Panc1 (cell line): Measurements from ENCODE around the gene BTNL8. TPM values are rescaled to one million over a fixed set of nuclear protein-coding genes. Genes with fewer than 3 reads are reported as not detected.
"Not testable (repeated sequence)": the region's sequence is repeated elsewhere in the genome, so short reads cannot be mapped to it uniquely, and the experiment has no call there.

ENCODE experiments used
- ATAC-seq: fragments of 200-7000 bp; cut with Tn5 transposase; 2 replicates; pipeline ENCODE4 v1.9.1; 2020; ENCODE audit warnings: mild to moderate bottlenecking, moderate library complexity
- BruUV-seq: library from RNA; stranded (reverse); fragments of 400-500 nt; replicated peaks from 2 replicates; lab custom pipeline; 2021; lab: Mats Ljungman, UMichigan
- CTCF ChIA-PET: fragments of 300-600 bp; sonication (Branson Sonifier 250); formaldehyde crosslinking; loops from one replicate; lab custom pipeline; 2022; ENCODE audit warnings: antibody characterized with exemption; lab: Charles Lee
- POLR2A ChIA-PET: fragments of 300-600 bp; sonication (Branson Sonifier 250); formaldehyde crosslinking; loops from one replicate; lab custom pipeline; 2022; ENCODE audit warnings: antibody characterized with exemption; lab: Charles Lee
- DNase-seq: peaks from one replicate; pipeline ENCODE4 v3.0.0-alpha.2; 2010; ENCODE audit warnings: low read depth, low spot score
- H3K27ac ChIP-seq: 2 replicates; pipeline ENCODE4 v1.5.1; 2011; ENCODE audit warnings: mild to moderate bottlenecking, low read length, inconsistent platforms
- H3K27me3 ChIP-seq: fragments of 200-500 bp; sonication (Bioruptor generic); 2 replicates; pipeline ENCODE4 v1.6.0; 2014; ENCODE audit warnings: low read length, inconsistent platforms; ENCODE audit not compliant: control insufficient read depth, insufficient read depth
- H3K36me3 ChIP-seq: fragments of 200-500 bp; sonication (Bioruptor generic); 2 replicates; pipeline ENCODE4 v1.5.1; 2014; ENCODE audit warnings: inconsistent platforms, mild to moderate bottlenecking, low read length, moderate library complexity; ENCODE audit not compliant: control insufficient read depth, insufficient read depth
- H3K4me1 ChIP-seq: 2 replicates; pipeline ENCODE4 v1.5.1; 2011; ENCODE audit warnings: inconsistent platforms, mild to moderate bottlenecking, low read length, moderate library complexity; ENCODE audit not compliant: control insufficient read depth, insufficient read depth
- H3K4me3 ChIP-seq, 2 experiments: 2 replicates each; pipeline ENCODE4 v1.5.1; 2011 to 2012; ENCODE audit warnings: low read depth in 2 of 2, low read length in 2 of 2, mild to moderate bottlenecking in 2 of 2, inconsistent platforms in 1 of 2, moderate library complexity in 1 of 2
- H3K9me3 ChIP-seq: fragments of 200-500 bp; sonication (Bioruptor generic); 2 replicates; pipeline ENCODE4 v1.5.1; 2014; ENCODE audit warnings: low read depth, mild to moderate bottlenecking, inconsistent platforms, low read length, moderate library complexity; ENCODE audit not compliant: control insufficient read depth, insufficient read depth
- POLR2AphosphoS5 ChIP-seq: IDR thresholded peaks from 2 replicates; pipeline ENCODE4 v1.6.1; 2012; ENCODE audit warnings: mild to moderate bottlenecking, low read depth, low read length, moderate library complexity
- SIN3A ChIP-seq: IDR thresholded peaks from 2 replicates; pipeline ENCODE4 v1.6.1; 2012; ENCODE audit warnings: low read depth, mild to moderate bottlenecking, low read length, moderate library complexity, borderline replicate concordance; ENCODE audit not compliant: insufficient read depth
- TCF7L2 ChIP-seq: IDR thresholded peaks from 2 replicates; pipeline ENCODE4 v1.6.1; 2011; ENCODE audit warnings: mild to moderate bottlenecking, low read depth, low read length, inconsistent platforms
- in situ Hi-C: cut with HindIII; loops from 2 replicates; pipeline ENCODE4 v1.10.0; 2016; ENCODE audit warnings: low sequenced_read_pairs, low pct_unique_long_range_greater_than_20kb
- intact Hi-C: fragments of 100-400 bp; cut with micrococcal nuclease; formaldehyde crosslinking; loops from one replicate; pipeline ENCODE4 v1.10.0; 2022; ENCODE audit not compliant: unreplicated experiment
- total RNA-seq: library from RNA; stranded (reverse); gene quantifications from one replicate; pipeline ENCODE4 v1.2.1, GENCODE V29; 2021; ENCODE audit not compliant: unreplicated experiment
- TF ChIP-seq, protein P1 (sequence below): fragments of 450-650 bp; IDR thresholded peaks from 2 replicates; pipeline ENCODE4 v1.5.1; 2017; ENCODE audit warnings: mild to moderate bottlenecking
- TF ChIP-seq, protein P2 (sequence below), 2 experiments: IDR thresholded peaks; 2 replicates each; pipeline ENCODE4 v1.6.1; 2011 to 2012; ENCODE audit warnings: low read depth in 2 of 2, control low read depth in 1 of 2, low read length in 1 of 2, mild to moderate bottlenecking in 1 of 2, moderate library complexity in 1 of 2; ENCODE audit not compliant: insufficient read depth in 1 of 2

BTNL8 gene
- total RNA-seq, 1 experiment from 2014 or later, result not detected

DNA sequence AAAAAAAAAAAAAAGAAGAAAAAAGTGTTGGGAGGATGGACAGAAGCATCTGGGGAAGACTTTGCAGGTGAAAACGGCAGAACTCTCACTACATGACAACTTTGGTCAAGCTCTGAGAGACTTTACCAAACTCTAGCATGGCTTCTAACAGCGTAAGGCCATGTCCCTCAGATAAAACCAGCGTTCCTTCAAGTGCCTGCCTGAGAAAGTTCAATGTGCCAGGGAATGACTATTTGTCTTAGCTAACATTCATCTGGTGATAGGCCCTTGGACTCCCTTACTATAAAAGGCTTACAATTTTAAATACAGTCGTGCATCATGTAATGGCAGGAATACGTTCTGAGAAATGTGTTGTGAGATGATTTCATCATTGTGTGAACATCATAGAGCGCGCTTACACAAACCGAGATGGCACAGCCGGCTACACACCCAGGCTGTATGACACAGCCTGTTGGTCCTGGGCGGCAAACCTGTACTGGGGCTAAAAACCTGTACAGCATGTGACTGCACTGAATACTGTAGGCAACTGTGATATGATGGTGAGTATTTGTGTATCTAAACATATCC is 23.0 kb upstream of the BTNL8 start:
- TF ChIP-seq SIN3A (no peak), TCF7L2 (no peak), POLR2AphosphoS5 (no peak)
- TF ChIP-seq, protein P1, sequence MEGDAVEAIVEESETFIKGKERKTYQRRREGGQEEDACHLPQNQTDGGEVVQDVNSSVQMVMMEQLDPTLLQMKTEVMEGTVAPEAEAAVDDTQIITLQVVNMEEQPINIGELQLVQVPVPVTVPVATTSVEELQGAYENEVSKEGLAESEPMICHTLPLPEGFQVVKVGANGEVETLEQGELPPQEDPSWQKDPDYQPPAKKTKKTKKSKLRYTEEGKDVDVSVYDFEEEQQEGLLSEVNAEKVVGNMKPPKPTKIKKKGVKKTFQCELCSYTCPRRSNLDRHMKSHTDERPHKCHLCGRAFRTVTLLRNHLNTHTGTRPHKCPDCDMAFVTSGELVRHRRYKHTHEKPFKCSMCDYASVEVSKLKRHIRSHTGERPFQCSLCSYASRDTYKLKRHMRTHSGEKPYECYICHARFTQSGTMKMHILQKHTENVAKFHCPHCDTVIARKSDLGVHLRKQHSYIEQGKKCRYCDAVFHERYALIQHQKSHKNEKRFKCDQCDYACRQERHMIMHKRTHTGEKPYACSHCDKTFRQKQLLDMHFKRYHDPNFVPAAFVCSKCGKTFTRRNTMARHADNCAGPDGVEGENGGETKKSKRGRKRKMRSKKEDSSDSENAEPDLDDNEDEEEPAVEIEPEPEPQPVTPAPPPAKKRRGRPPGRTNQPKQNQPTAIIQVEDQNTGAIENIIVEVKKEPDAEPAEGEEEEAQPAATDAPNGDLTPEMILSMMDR, result no peak
- TF ChIP-seq, protein P2, sequence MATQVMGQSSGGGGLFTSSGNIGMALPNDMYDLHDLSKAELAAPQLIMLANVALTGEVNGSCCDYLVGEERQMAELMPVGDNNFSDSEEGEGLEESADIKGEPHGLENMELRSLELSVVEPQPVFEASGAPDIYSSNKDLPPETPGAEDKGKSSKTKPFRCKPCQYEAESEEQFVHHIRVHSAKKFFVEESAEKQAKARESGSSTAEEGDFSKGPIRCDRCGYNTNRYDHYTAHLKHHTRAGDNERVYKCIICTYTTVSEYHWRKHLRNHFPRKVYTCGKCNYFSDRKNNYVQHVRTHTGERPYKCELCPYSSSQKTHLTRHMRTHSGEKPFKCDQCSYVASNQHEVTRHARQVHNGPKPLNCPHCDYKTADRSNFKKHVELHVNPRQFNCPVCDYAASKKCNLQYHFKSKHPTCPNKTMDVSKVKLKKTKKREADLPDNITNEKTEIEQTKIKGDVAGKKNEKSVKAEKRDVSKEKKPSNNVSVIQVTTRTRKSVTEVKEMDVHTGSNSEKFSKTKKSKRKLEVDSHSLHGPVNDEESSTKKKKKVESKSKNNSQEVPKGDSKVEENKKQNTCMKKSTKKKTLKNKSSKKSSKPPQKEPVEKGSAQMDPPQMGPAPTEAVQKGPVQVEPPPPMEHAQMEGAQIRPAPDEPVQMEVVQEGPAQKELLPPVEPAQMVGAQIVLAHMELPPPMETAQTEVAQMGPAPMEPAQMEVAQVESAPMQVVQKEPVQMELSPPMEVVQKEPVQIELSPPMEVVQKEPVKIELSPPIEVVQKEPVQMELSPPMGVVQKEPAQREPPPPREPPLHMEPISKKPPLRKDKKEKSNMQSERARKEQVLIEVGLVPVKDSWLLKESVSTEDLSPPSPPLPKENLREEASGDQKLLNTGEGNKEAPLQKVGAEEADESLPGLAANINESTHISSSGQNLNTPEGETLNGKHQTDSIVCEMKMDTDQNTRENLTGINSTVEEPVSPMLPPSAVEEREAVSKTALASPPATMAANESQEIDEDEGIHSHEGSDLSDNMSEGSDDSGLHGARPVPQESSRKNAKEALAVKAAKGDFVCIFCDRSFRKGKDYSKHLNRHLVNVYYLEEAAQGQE (IDR thresholded peaks at IDR 0.05; ENCODE audit: insufficient read depth in 1 of 2, low read depth in 2 of 2, low read length in 1 of 2), result no peak
- intact Hi-C loops (no loop called here), in situ Hi-C loops (no loop called here)
- POLR2A ChIA-PET, result no interaction called here
- H3K4me3 ChIP-seq, result no peak overlapping the region
- no peak overlapping the region for H3K27ac ChIP-seq
- no TSS peak for BruUV-seq
- ATAC-seq, result peak; percentile 31; the same call in 1 of the 2 replicates
- no peaks in the 10 kb centered on the region for H3K27me3 ChIP-seq
- H3K4me1 ChIP-seq, result no peaks in the 10 kb centered on the region
- CTCF ChIA-PET, result interaction anchor here (0.6 kb wide), 1 partner anchor 289 kb away, joined by 3 read pairs; no protein-coding TSS in a partner anchor
- no peaks in the 10 kb centered on the region for H3K36me3 ChIP-seq
- H3K9me3 ChIP-seq, result no peaks in the 10 kb centered on the region
- DNase-seq, result no peak

DNA sequence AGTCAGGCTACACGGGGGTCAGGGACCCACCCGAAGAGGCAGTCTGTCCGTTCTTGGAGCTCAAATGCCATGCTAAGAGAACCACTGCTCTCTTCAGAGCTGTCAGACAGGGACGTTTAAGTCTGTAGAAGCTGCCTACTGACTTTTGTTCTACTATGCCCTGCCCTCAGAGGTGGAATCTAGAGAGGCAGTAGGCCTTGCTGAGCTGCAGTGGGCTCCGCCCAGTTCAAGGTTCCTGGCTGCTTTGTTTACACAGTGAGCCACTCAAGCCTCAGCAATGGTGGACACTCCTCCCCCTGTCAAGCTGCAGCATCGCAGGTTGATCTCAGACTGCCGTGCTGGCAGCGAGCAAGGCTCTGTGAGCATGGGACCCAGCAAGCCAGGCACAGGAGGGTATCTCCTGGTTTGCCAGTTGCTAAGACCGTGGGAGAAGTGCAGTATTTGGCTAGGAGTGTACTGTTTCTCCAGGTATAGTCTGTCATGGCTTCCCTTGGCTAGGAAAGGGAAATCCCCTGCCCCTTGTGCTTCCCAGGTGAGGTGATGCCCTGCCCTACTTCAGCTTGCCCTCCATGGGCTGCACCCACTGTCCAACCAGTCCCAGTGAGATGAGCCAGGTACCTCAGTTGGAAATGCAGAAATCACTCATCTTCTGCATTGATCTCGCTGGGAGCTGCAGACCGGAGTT is 13.0 kb upstream of the BTNL8 start:
- H3K27me3 ChIP-seq, H3K9me3 ChIP-seq, H3K36me3 ChIP-seq, DNase-seq, H3K4me3 ChIP-seq, H3K4me1 ChIP-seq, BruUV-seq, CTCF ChIA-PET, intact Hi-C loops, in situ Hi-C loops, ATAC-seq, H3K27ac ChIP-seq, POLR2A ChIA-PET: not testable (repeated sequence)

DNA sequence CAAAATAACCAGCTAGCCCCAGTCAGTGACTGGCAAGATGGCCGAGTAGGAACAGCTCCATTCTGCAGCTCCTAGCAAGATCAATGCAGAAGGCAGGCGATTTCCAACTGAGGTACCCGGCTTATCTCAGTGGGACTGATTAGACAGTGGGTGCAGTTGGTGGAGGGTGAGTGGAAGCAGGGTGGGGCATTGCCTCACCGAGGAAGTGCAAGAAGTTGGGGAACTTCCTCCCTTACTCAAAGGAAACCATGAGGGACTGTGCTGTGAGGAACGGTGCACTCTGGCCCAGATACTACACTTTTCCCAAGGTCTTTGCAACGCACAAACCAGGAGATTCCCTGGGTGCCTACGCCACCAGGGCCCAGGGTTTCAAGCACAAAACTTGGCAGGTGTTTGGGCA is 9.6 kb upstream of the BTNL8 start:
- no peak overlapping the region for H3K4me3 ChIP-seq
- TF ChIP-seq SIN3A, result no peak
- TF ChIP-seq, protein P1, result no peak
- TF ChIP-seq, protein P2 (IDR thresholded peaks at IDR 0.05; ENCODE audit: insufficient read depth in 1 of 2, low read depth in 2 of 2, low read length in 1 of 2), result no peak
- TF ChIP-seq POLR2AphosphoS5, result no peak
- no peak for TF ChIP-seq TCF7L2
- CTCF ChIA-PET, result no interaction called here
- no TSS peak for BruUV-seq
- POLR2A ChIA-PET, result no interaction called here
- H3K4me1 ChIP-seq, result no peaks in the 10 kb centered on the region
- intact Hi-C loops, result no loop called here
- no peaks in the 10 kb centered on the region for H3K9me3 ChIP-seq
- ATAC-seq (no peak), DNase-seq (no peak)
- no peak overlapping the region for H3K27ac ChIP-seq
- no peaks in the 10 kb centered on the region; the same call in 1 of the 2 replicates for H3K27me3 ChIP-seq
- no peaks in the 10 kb centered on the region for H3K36me3 ChIP-seq
- in situ Hi-C loops, result no loop called here
